Measurements from ENCODE around the gene GMPPA.

The GMPPA gene

DNA sequence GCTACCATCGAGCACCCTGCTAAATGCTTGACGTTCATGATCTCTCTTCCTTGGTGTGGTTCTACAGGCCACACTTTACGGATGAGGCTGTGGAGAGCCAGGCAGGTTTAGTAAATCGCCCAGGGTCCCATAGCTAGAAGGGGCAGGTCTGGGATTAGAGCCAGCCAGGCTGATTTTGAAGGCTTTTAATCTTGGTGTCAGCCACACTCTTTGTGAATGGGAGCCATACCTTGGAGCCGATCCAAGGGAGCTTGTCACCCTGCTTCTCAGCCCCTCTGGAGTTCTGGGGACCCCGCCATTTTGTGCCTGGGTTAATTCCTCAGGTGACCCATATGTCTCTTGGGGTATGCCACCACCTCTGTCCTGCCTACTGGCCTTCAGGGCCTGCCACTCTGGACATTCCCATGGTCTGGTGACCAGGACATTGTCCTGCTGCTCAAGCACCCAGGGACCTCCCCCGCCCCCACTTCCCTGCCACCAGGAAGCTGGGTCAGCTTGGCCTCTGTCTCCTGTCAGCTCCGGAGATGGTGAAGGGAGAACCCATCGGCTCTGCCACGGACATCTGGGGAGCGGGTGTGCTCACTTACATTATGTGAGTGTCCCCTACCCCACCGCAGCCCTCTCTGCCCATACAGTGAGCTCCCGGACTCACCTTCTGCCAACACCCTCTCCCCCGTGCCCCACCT is 7.3 kb upstream of the GMPPA start:
- no peak overlapping the region for H3K4me3 ChIP-seq (replicated peaks; ENCODE audit: low read depth, low read length)
- DNase-seq (ENCODE audit: extremely low read depth, low read depth), result no peak
- no peak for TF ChIP-seq CTCF (IDR thresholded peaks at IDR 0.05; ENCODE audit: low read depth, low read length, missing control alignments)

- H3K4me3 ChIP-seq (replicated peaks; ENCODE audit: low read depth, low read length), result no peak overlapping the region
- no peak for TF ChIP-seq CTCF (IDR thresholded peaks at IDR 0.05; ENCODE audit: low read depth, low read length, missing control alignments)
- DNase-seq (ENCODE audit: extremely low read depth, low read depth), result no peak
Observed at GRCh38 chr2:219492575-219492974, 6.1 kb upstream of the GMPPA start.

GRCh38 chr2:219493086-219493485 is 5.6 kb upstream of the GMPPA start:
- no peak overlapping the region for H3K4me3 ChIP-seq (replicated peaks; ENCODE audit: low read depth, low read length)
- TF ChIP-seq CTCF (IDR thresholded peaks at IDR 0.05; ENCODE audit: low read depth, low read length, missing control alignments), result no peak
- no peak for DNase-seq (ENCODE audit: extremely low read depth, low read depth)

GRCh38 chr2:219494952-219495530 is 3.6 kb upstream of the GMPPA start:
- no peak for DNase-seq (ENCODE audit: extremely low read depth, low read depth)

DNA sequence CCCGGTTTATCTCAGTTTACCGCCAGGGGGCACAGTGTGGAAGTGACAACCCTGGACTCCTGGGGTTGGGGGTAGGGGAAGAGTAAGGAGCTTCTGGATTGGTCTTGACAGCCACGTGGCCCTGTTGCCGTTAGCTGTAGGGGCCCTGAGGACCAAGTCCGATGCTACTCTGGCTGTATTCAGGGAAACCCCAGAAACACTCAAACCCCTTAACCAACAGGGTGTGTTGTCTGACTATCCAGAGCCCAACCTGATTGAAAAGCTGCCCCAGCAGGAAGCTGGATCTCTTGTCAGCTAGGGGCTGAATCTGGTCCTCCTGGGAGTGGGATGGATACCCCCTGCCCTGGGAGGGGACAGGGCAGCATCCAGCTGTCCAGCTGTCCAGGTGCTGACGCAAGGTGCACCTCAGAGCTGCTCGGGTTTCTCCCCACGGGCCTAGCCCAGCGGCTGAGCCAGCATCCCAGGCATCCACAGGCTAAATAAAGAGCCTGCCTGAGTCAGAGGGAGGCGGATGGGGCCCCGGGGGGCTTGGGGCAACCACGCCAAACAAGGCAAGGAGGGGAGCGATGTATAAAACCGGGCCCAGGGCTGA is 3.1 kb upstream of the GMPPA start:
- no peak overlapping the region for H3K4me3 ChIP-seq (replicated peaks; ENCODE audit: low read depth, low read length)
- no peak for DNase-seq (ENCODE audit: extremely low read depth, low read depth)
- TF ChIP-seq CTCF (IDR thresholded peaks at IDR 0.05; ENCODE audit: low read depth, low read length, missing control alignments), result peak; percentile 78

More at GRCh38 chr2:219494952-219495530, 3.6 kb upstream of the GMPPA start:
- H3K4me3 ChIP-seq (replicated peaks; ENCODE audit: low read depth, low read length), result no peak overlapping the region
- no peak for TF ChIP-seq CTCF (IDR thresholded peaks at IDR 0.05; ENCODE audit: low read depth, low read length, missing control alignments)

- DNase-seq (ENCODE audit: extremely low read depth, low read depth), result no peak
- TF ChIP-seq CTCF (IDR thresholded peaks at IDR 0.05; ENCODE audit: low read depth, low read length, missing control alignments), result no peak
- H3K4me3 ChIP-seq (replicated peaks; ENCODE audit: low read depth, low read length), result no peak overlapping the region
Observed at GRCh38 chr2:219496247-219496824, 2.4 kb upstream of the GMPPA start.
